GM21423 (cell line): ENCODE data around the gene OLFM1.
"Not testable (repeated sequence)": the region's sequence is repeated elsewhere in the genome, so short reads cannot be mapped to it uniquely, and the experiment has no call there.

Source experiments
- ATAC-seq: cut with Tn5 transposase; IDR thresholded peaks from one replicate; pipeline ENCODE4 v1.9.1; 2021; ENCODE audit warnings: mild to moderate bottlenecking, moderate library complexity; ENCODE audit not compliant: unreplicated experiment

Gene OLFM1

GRCh38 chr9:135056541-135056940 lies 30.9 kb upstream of the OLFM1 start:
- no peak for ATAC-seq

- ATAC-seq, result no peak
These were observed 26.9 kb upstream of the OLFM1 start for GRCh38 chr9:135060461-135061116.

- no peak for ATAC-seq
These were observed 26.0 kb upstream of the OLFM1 start for GRCh38 chr9:135061441-135061840.

- no peak for ATAC-seq
These were observed 25.2 kb upstream of the OLFM1 start for GRCh38 chr9:135062254-135062653.

- not testable (repeated sequence) for ATAC-seq
These were observed 24.0 kb upstream of the OLFM1 start for GRCh38 chr9:135063466-135063865.

GRCh38 chr9:135063888-135064287 lies 23.6 kb upstream of the OLFM1 start:
- not testable (repeated sequence) for ATAC-seq

- no peak for ATAC-seq
These were observed 22.3 kb upstream of the OLFM1 start for GRCh38 chr9:135065151-135065550.

GRCh38 chr9:135065804-135066203 lies 21.7 kb upstream of the OLFM1 start:
- ATAC-seq, result no peak

- no peak for ATAC-seq
These were observed 21.2 kb upstream of the OLFM1 start for GRCh38 chr9:135066291-135066690.

- no peak for ATAC-seq
These were observed 20.3 kb upstream of the OLFM1 start for GRCh38 chr9:135067096-135067710.

- ATAC-seq, result no peak
These were observed 18.6 kb upstream of the OLFM1 start for GRCh38 chr9:135068776-135069415.

- no peak for ATAC-seq
These were observed 17.8 kb upstream of the OLFM1 start for GRCh38 chr9:135069558-135070197.

- no peak for ATAC-seq
These were observed 17.1 kb upstream of the OLFM1 start for GRCh38 chr9:135070198-135070951.

GRCh38 chr9:135070964-135071735 lies 16.3 kb upstream of the OLFM1 start:
- ATAC-seq, result no peak

- no peak for ATAC-seq
These were observed 14.3 kb upstream of the OLFM1 start for GRCh38 chr9:135073081-135073740.

GRCh38 chr9:135073741-135074305 lies 13.6 kb upstream of the OLFM1 start:
- ATAC-seq, result no peak

- no peak for ATAC-seq
These were observed 12.9 kb upstream of the OLFM1 start for GRCh38 chr9:135074354-135075233.
